GM23248 (cell line): ENCODE data around the gene MED22. TPM values are rescaled to one million over a fixed set of nuclear protein-coding genes. Genes with fewer than 3 reads are reported as not detected.
"Not testable (repeated sequence)": the region's sequence is repeated elsewhere in the genome, so short reads cannot be mapped to it uniquely, and the experiment has no call there.

Experiments used
- DNase-seq: peaks from one replicate; pipeline ENCODE4 v3.0.0-alpha.2; 2015
- H2AFZ ChIP-seq: fragments of 200-600 bp; sonication (generic); 2 replicates; pipeline ENCODE4 v1.6.1; 2016; ENCODE audit warnings: antibody characterized with exemption
- H3F3A ChIP-seq: fragments of 200-600 bp; sonication (generic); 2 replicates; pipeline ENCODE4 v1.6.1; 2016; ENCODE audit warnings: mild to moderate bottlenecking, antibody characterized with exemption, mixed run types; ENCODE audit not compliant: insufficient read depth
- H3K27ac ChIP-seq: fragments of 200-600 bp; sonication (generic); 2 replicates; pipeline ENCODE4 v1.5.1; 2016; ENCODE audit warnings: mild to moderate bottlenecking
- H3K27me3 ChIP-seq: fragments of 200-600 bp; sonication (generic); replicated peaks from 2 replicates; pipeline ENCODE4 v1.6.1; 2016; ENCODE audit warnings: mild to moderate bottlenecking; ENCODE audit not compliant: insufficient read depth
- H3K36me3 ChIP-seq: fragments of 200-600 bp; sonication (generic); 2 replicates; pipeline ENCODE4 v1.6.1; 2016; ENCODE audit warnings: low read depth, mild to moderate bottlenecking
- H3K4me1 ChIP-seq: fragments of 200-600 bp; sonication (generic); 2 replicates; pipeline ENCODE4 v1.6.1; 2016; ENCODE audit warnings: mild to moderate bottlenecking; ENCODE audit not compliant: insufficient read depth
- H3K4me2 ChIP-seq: fragments of 200-600 bp; sonication (generic); one replicate; pipeline ENCODE4 v1.6.1; 2016; ENCODE audit warnings: mild to moderate bottlenecking; ENCODE audit not compliant: unreplicated experiment
- H3K4me3 ChIP-seq: fragments of 200-600 bp; sonication (generic); 2 replicates; pipeline ENCODE4 v1.5.1; 2016; ENCODE audit warnings: mild to moderate bottlenecking
- H3K79me2 ChIP-seq: fragments of 200-600 bp; sonication (generic); 2 replicates; pipeline ENCODE4 v1.6.1; 2016; ENCODE audit warnings: mild to moderate bottlenecking; ENCODE audit not compliant: insufficient read depth
- H3K9ac ChIP-seq: fragments of 200-600 bp; sonication (generic); 2 replicates; pipeline ENCODE4 v1.6.1; 2016; ENCODE audit warnings: mild to moderate bottlenecking
- H3K9me2 ChIP-seq: fragments of 200-600 bp; sonication (generic); 2 replicates; pipeline ENCODE4 v1.6.1; 2016; ENCODE audit warnings: mixed run types, mild to moderate bottlenecking, moderate library complexity; ENCODE audit not compliant: insufficient read depth
- H3K9me3 ChIP-seq: fragments of 200-600 bp; sonication (generic); one replicate; pipeline ENCODE4 v1.6.1; 2017; ENCODE audit warnings: low read depth
- H4K20me1 ChIP-seq: fragments of 200-600 bp; sonication (generic); 2 replicates; pipeline ENCODE4 v1.6.0; 2016; ENCODE audit not compliant: insufficient read depth
- EZH2 ChIP-seq: fragments of 200-600 bp; sonication (generic); IDR thresholded peaks from 2 replicates; pipeline ENCODE4 v1.6.1; 2018; ENCODE audit warnings: antibody characterized with exemption, mild to moderate bottlenecking; ENCODE audit not compliant: insufficient read depth, poor library complexity, severe bottlenecking
- EZH2phosphoT487 ChIP-seq: fragments of 200-600 bp; sonication (generic); IDR thresholded peaks from 2 replicates; pipeline ENCODE4 v1.6.1; 2018; ENCODE audit warnings: antibody characterized with exemption, moderate library complexity, mild to moderate bottlenecking, low read depth; ENCODE audit not compliant: insufficient read depth
- WGBS, 2 experiments: methylation state at CpG; one replicate each; pipeline ENCODE4 v1.1.6; 2015 to 2017; ENCODE audit warnings: low lambda C conversion rate in 2 of 2, low coverage in 1 of 2; ENCODE audit errors: missing lambda C conversion rate in 2 of 2; 5-methylcytosine and 5-hydroxymethylcytosine counted together
- in situ Hi-C: fragments of 300-500 bp; cut with MboI; formaldehyde crosslinking; loops from 2 replicates; pipeline ENCODE4 v1.15.0; 2020
- polyA plus RNA-seq: library from polyadenylated mRNA; unstranded; fragments of >200 nt; fragmentation: Nextera tagmentation; extraction: Ambion mirVana; gene quantifications from 2 replicates; pipeline ENCODE4 v1.2.1, GENCODE V29; 2016
- total RNA-seq: library from RNA; depleted of rRNA; stranded (reverse); fragments of >200 nt; shearing (Covaris generic); gene quantifications from 2 replicates; pipeline ENCODE4 v1.2.3, GENCODE V29; 2014

MED22 gene
- total and polyA plus RNA-seq, 2 experiments from 2014 or later, result 14.1 to 28.6 TPM

- Histone ChIP-seq H3K9me2 (no peaks in the 10 kb centered on the region), H3K79me2 (peaks cover 35% of the 10 kb centered on the region), H3K9me3 (no peaks in the 10 kb centered on the region), H3K36me3 (peaks cover 11% of the 10 kb centered on the region; the same call in 1 of the 2 replicates), H3K27ac (no peak overlapping the region), H3K4me2 (no peak overlapping the region), H3F3A (peaks cover 22% of the 10 kb centered on the region), H4K20me1 (no peaks in the 10 kb centered on the region), H3K4me3 (no peak overlapping the region), H3K4me1 (peaks cover 10% of the 10 kb centered on the region; the same call in 1 of the 2 replicates), H2AFZ (no peak overlapping the region), H3K27me3 (no peaks in the 10 kb centered on the region), H3K9ac (no peak overlapping the region)
- no peak for TF ChIP-seq EZH2
- WGBS, 2 experiments, result 93 to 95% methylated on average over 11 of the region's 11 CpGs
- DNase-seq, result no peak
- in situ Hi-C loops, result no loop called here
Measured at GRCh38 chr9:133333011-133333410, 14.9 kb downstream of the MED22 start.

GRCh38 chr9:133332381-133332730 is 15.6 kb downstream of the MED22 start:
- H3K4me1 ChIP-seq, result peaks cover 10% of the 10 kb centered on the region; the same call in 1 of the 2 replicates
- in situ Hi-C loops, result no loop called here
- H3K9me3 ChIP-seq, result no peaks in the 10 kb centered on the region
- H3K36me3 ChIP-seq, result peaks cover 11% of the 10 kb centered on the region; the same call in 1 of the 2 replicates
- H2AFZ ChIP-seq, result no peak overlapping the region
- WGBS, 2 experiments, result 83 to 86% methylated on average over 14 to 20 of the region's 20 CpGs
- DNase-seq, result no peak
- H3K79me2 ChIP-seq, result peaks cover 35% of the 10 kb centered on the region
- H3K27me3 ChIP-seq, result no peaks in the 10 kb centered on the region
- H3K27ac ChIP-seq, result no peak overlapping the region
- TF ChIP-seq EZH2 (no peak), EZH2phosphoT487 (no peak)
- no peaks in the 10 kb centered on the region for H3K9me2 ChIP-seq
- no peak overlapping the region for H3K4me3 ChIP-seq
- peaks cover 15% of the 10 kb centered on the region for H3F3A ChIP-seq
- no peak overlapping the region for H3K4me2 ChIP-seq
- H3K9ac ChIP-seq, result no peak overlapping the region
- no peaks in the 10 kb centered on the region for H4K20me1 ChIP-seq

GRCh38 chr9:133331641-133332380 is 16.1 kb downstream of the MED22 start:
- in situ Hi-C loops, result no loop called here
- H3K27ac ChIP-seq, result no peak overlapping the region
- no peaks in the 10 kb centered on the region for H4K20me1 ChIP-seq
- H3K9ac ChIP-seq, result no peak overlapping the region
- no peak overlapping the region for H3K4me2 ChIP-seq
- H3K9me3 ChIP-seq, result no peaks in the 10 kb centered on the region
- H3K9me2 ChIP-seq, result no peaks in the 10 kb centered on the region
- peaks cover 10% of the 10 kb centered on the region; the same call in 1 of the 2 replicates for H3F3A ChIP-seq
- DNase-seq, result no peak
- H3K4me3 ChIP-seq, result no peak overlapping the region
- H3K4me1 ChIP-seq, result peaks cover 8% of the 10 kb centered on the region; the same call in 1 of the 2 replicates
- no peak overlapping the region for H2AFZ ChIP-seq
- TF ChIP-seq EZH2phosphoT487, result no peak
- no peak for TF ChIP-seq EZH2
- H3K79me2 ChIP-seq, result peaks cover 35% of the 10 kb centered on the region
- peaks cover 11% of the 10 kb centered on the region; the same call in 1 of the 2 replicates for H3K36me3 ChIP-seq
- 97 to 98% methylated on average over 36 to 57 of the region's 57 CpGs for WGBS, 2 experiments
- no peaks in the 10 kb centered on the region for H3K27me3 ChIP-seq

- peaks cover 7% of the 10 kb centered on the region; the same call in 1 of the 2 replicates for H3K4me1 ChIP-seq
- 73 to 79% methylated on average over 19 of the region's 19 CpGs for WGBS, 2 experiments
- no peaks in the 10 kb centered on the region for H3K27me3 ChIP-seq
- H3K4me3 ChIP-seq, result no peak overlapping the region
- H3K79me2 ChIP-seq, result peaks cover 35% of the 10 kb centered on the region
- no peaks in the 10 kb centered on the region for H4K20me1 ChIP-seq
- H3K9me2 ChIP-seq, result no peaks in the 10 kb centered on the region
- no peak overlapping the region for H2AFZ ChIP-seq
- no peak for DNase-seq
- no peaks in the 10 kb centered on the region for H3K9me3 ChIP-seq
- in situ Hi-C loops, result no loop called here
- peaks cover 9% of the 10 kb centered on the region; the same call in 1 of the 2 replicates for H3F3A ChIP-seq
- no peak overlapping the region for H3K27ac ChIP-seq
- TF ChIP-seq EZH2, result no peak
- TF ChIP-seq EZH2phosphoT487, result no peak
- peaks cover 11% of the 10 kb centered on the region; the same call in 1 of the 2 replicates for H3K36me3 ChIP-seq
- no peak overlapping the region for H3K4me2 ChIP-seq
- H3K9ac ChIP-seq, result no peak overlapping the region
Measured at GRCh38 chr9:133331221-133331620, 16.7 kb downstream of the MED22 start.

- H3K4me1 ChIP-seq, H3K27me3 ChIP-seq, H3K4me3 ChIP-seq, H4K20me1 ChIP-seq, H3K27ac ChIP-seq, in situ Hi-C loops, H2AFZ ChIP-seq, H3K9me2 ChIP-seq, H3K9ac ChIP-seq, H3K4me2 ChIP-seq, H3K9me3 ChIP-seq, H3F3A ChIP-seq: not testable (repeated sequence)
- Histone ChIP-seq H3K79me2 (peaks cover 21% of the 10 kb centered on the region), H3K36me3 (peaks cover 11% of the 10 kb centered on the region; the same call in 1 of the 2 replicates)
- 54 to 56% methylated on average over 21 of the region's 21 CpGs for WGBS, 2 experiments
- peak; percentile 34 for DNase-seq
Measured at GRCh38 chr9:133329306-133330156, 18.4 kb downstream of the MED22 start.
